GM21360 (cell line): ENCODE measurements around the gene CHERP.

Experiments used
- ATAC-seq: cut with Tn5 transposase; IDR thresholded peaks from one replicate; pipeline ENCODE4 v1.9.1; 2021; ENCODE audit warnings: mild to moderate bottlenecking, moderate library complexity; ENCODE audit not compliant: unreplicated experiment

Gene CHERP

GRCh38 chr19:16542045-16542909 is at the start of gene CHERP:
Gene CHERP, minus strand, starts transcription at chr19:16542437. Its CDS starts 59 bp downstream, at chr19:16542378.
- peak; percentile 74 for ATAC-seq

GRCh38 chr19:16590876-16591802 is 48.9 kb upstream of the CHERP start:
- ATAC-seq, result no peak

GRCh38 chr19:16589917-16590316 is 47.7 kb upstream of the CHERP start:
- no peak for ATAC-seq

GRCh38 chr19:16588824-16589577 is 46.8 kb upstream of the CHERP start:
- no peak for ATAC-seq

- no peak for ATAC-seq
Measured at GRCh38 chr19:16587833-16588823, 45.9 kb upstream of the CHERP start.

GRCh38 chr19:16586991-16587832 is 45.0 kb upstream of the CHERP start:
- no peak for ATAC-seq

- ATAC-seq, result no peak
Measured at GRCh38 chr19:16586477-16586871, 44.2 kb upstream of the CHERP start.

GRCh38 chr19:16585808-16586476 is 43.7 kb upstream of the CHERP start:
- ATAC-seq, result peak; percentile 38

GRCh38 chr19:16585094-16585801 is 43.0 kb upstream of the CHERP start:
- ATAC-seq, result no peak

- ATAC-seq, result peak; percentile 41
Measured at GRCh38 chr19:16584248-16585093, 42.2 kb upstream of the CHERP start.

- ATAC-seq, result no peak
Measured at GRCh38 chr19:16582486-16583261, 40.4 kb upstream of the CHERP start.

- ATAC-seq, result no peak
Measured at GRCh38 chr19:16581971-16582343, 39.7 kb upstream of the CHERP start.

- no peak for ATAC-seq
Measured at GRCh38 chr19:16581145-16581970, 39.1 kb upstream of the CHERP start.

- no peak for ATAC-seq
Measured at GRCh38 chr19:16579381-16579780, 37.1 kb upstream of the CHERP start.

GRCh38 chr19:16577531-16577985 is 35.3 kb upstream of the CHERP start:
- no peak for ATAC-seq
